ENCODE results near the gene KREMEN1. TPM values are rescaled to one million over a fixed set of nuclear protein-coding genes. Genes with fewer than 3 reads are reported as not detected.

KREMEN1 gene
- total and polyA plus RNA-seq, 9 of the 15 experiments (the other 6 are each of a cell fraction or from before 2014, with no cell fraction given) = 0.69 to 11.5 (median 4.3) TPM

- TF ChIP-seq ZBTB40 (IDR thresholded peaks at IDR 0.05) (peak; percentile 44), ZBTB40 (CRISPR knock-in tag; IDR thresholded peaks at IDR 0.05) (no peak), ZNF217 (CRISPR knock-in tag; IDR thresholded peaks at IDR 0.05) (no peak), SMARCE1 (IDR thresholded peaks at IDR 0.05) (peak; percentile 90), E2F3 (CRISPR knock-in tag; IDR thresholded peaks at IDR 0.05) (0 out of 2 replicates have a peak, but pooled peaks have one; percentile 11), HDAC3 (IDR thresholded peaks at IDR 0.05; ENCODE audit: borderline replicate concordance, partially characterized antibody) (peak; percentile 83), ZNF717 (CRISPR knock-in tag; IDR thresholded peaks at IDR 0.05) (no peak), BRF1 (IDR thresholded peaks at IDR 0.05; ENCODE audit: borderline replicate concordance, extremely low read depth, insufficient read length) (no peak), PRDM10 (IDR thresholded peaks at IDR 0.05; ENCODE audit: partially characterized antibody) (peak; percentile 35), BCLAF1 (IDR thresholded peaks at IDR 0.05; ENCODE audit: borderline replicate concordance in 1 of 2, control insufficient read depth in 1 of 2, low read depth in 2 of 2, low read length in 1 of 2) (no peak)
Observed at GRCh38 chr22:29195118-29195963, 122.5 kb downstream of the KREMEN1 start (continued).
